SJSA1 (cell line): ENCODE measurements around the gene HMG20A. TPM values are rescaled to one million over a fixed set of nuclear protein-coding genes. Genes with fewer than 3 reads are reported as not detected.

Experiments
- DNase-seq, 2 experiments: peaks; one replicate each; pipeline ENCODE4 v3.0.0-alpha.2; 2015 to 2020; ENCODE audit warnings: low spot score in 2 of 2, low read depth in 1 of 2
- H3K27ac ChIP-seq: fragments of 250-450 bp; sonication (Bioruptor Pico); 2 replicates; pipeline ENCODE4 v1.5.1; 2020; ENCODE audit warnings: mild to moderate bottlenecking, moderate library complexity
- H3K27me3 ChIP-seq: fragments of 250-450 bp; sonication (Bioruptor Pico); replicated peaks from 2 replicates; pipeline ENCODE4 v1.5.1; 2020; ENCODE audit warnings: mild to moderate bottlenecking, moderate library complexity
- H3K36me3 ChIP-seq: fragments of 250-450 bp; sonication (Bioruptor Pico); 2 replicates; pipeline ENCODE4 v1.5.1; 2020; ENCODE audit warnings: mild to moderate bottlenecking
- H3K4me1 ChIP-seq: fragments of 250-450 bp; sonication (Bioruptor Pico); replicated peaks from 2 replicates; pipeline ENCODE4 v1.6.1; 2021; ENCODE audit warnings: mild to moderate bottlenecking
- H3K4me3 ChIP-seq: fragments of 250-450 bp; sonication (Bioruptor Pico); 2 replicates; pipeline ENCODE4 v1.5.1; 2020; ENCODE audit warnings: mild to moderate bottlenecking
- H3K9me3 ChIP-seq: fragments of 250-450 bp; sonication (Bioruptor Pico); replicated peaks from 2 replicates; pipeline ENCODE4 v1.5.1; 2020; ENCODE audit warnings: mild to moderate bottlenecking
- total RNA-seq: library from RNA; depleted of rRNA; stranded (reverse); fragments of >200 nt; shearing (Covaris generic); gene quantifications from 2 replicates; pipeline ENCODE4 v1.2.3, GENCODE V29; 2014

HMG20A gene
- total RNA-seq, 1 experiment from 2014 or later: 30.1 TPM

GRCh38 chr15:77495838-77496596 lies 75.3 kb downstream of the HMG20A start:
- no peaks in the 10 kb centered on the region for H3K9me3 ChIP-seq
- H3K36me3 ChIP-seq: no peaks in the 10 kb centered on the region
- DNase-seq: peak in 1 of 2 experiments; percentile 76
- no peak overlapping the region for H3K4me3 ChIP-seq
- H3K27ac ChIP-seq: peak overlapping the region; percentile 61
- no peaks in the 10 kb centered on the region for H3K27me3 ChIP-seq
- H3K4me1 ChIP-seq: peaks cover 52% of the 10 kb centered on the region

DNA sequence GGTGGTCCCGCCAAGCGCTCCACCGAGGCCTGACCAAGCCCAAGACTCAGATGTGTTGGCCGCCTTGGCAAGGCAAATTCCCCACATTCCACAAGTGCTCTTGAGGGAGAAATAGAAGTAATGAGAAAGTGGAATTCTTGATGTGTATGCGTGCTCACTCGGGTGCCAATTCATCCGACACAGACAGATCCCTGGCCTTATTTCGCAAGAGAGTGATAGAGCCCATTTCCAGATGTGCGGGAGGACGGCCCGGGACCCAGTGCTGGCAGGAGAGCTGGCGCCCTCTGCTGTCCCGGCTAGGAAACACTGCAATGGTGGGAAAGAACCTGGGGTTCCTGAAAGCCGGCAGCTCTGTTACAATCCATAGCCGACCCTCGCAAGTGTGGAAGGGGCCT lies 76.0 kb downstream of the HMG20A start:
- Histone ChIP-seq H3K4me3 (no peak overlapping the region), H3K36me3 (no peaks in the 10 kb centered on the region), H3K27ac (peak overlapping the region; percentile 61), H3K9me3 (no peaks in the 10 kb centered on the region), H3K4me1 (peaks cover 52% of the 10 kb centered on the region), H3K27me3 (no peaks in the 10 kb centered on the region)
- peak; percentile 93 for DNase-seq

GRCh38 chr15:77497110-77497737 lies 76.5 kb downstream of the HMG20A start:
- Histone ChIP-seq H3K36me3 (no peaks in the 10 kb centered on the region), H3K27ac (peak overlapping the region; percentile 53), H3K4me1 (peaks cover 52% of the 10 kb centered on the region), H3K27me3 (no peaks in the 10 kb centered on the region), H3K9me3 (no peaks in the 10 kb centered on the region), H3K4me3 (no peak overlapping the region)
- peak in 1 of 2 experiments; percentile 58 for DNase-seq

DNA sequence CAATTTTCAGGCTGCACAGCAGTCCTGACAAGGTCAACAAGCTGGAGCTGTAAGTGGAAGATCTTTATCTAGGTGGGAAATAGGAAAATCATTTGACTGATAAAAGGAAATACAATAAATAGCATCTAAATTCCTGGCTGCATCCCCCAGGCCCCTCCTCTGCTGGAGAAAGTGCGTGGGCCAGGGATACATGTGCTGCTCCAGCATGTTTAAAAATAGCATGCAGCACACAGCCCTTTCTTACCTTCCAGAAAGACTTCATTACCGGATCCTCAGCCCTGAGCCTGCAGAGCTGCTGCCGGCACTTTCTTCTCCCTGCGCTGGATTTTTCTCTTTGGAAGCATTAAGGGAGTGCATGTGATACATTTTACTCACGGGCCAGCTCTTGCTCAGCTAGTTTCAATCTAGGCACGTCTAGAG lies 77.3 kb downstream of the HMG20A start:
- DNase-seq: no peak
- Histone ChIP-seq H3K36me3 (no peaks in the 10 kb centered on the region), H3K27ac (no peak overlapping the region), H3K27me3 (no peaks in the 10 kb centered on the region), H3K4me3 (no peak overlapping the region), H3K4me1 (peaks cover 51% of the 10 kb centered on the region), H3K9me3 (no peaks in the 10 kb centered on the region)

- DNase-seq: no peak
Measured at GRCh38 chr15:77499087-77499760, 78.5 kb downstream of the HMG20A start.

DNA sequence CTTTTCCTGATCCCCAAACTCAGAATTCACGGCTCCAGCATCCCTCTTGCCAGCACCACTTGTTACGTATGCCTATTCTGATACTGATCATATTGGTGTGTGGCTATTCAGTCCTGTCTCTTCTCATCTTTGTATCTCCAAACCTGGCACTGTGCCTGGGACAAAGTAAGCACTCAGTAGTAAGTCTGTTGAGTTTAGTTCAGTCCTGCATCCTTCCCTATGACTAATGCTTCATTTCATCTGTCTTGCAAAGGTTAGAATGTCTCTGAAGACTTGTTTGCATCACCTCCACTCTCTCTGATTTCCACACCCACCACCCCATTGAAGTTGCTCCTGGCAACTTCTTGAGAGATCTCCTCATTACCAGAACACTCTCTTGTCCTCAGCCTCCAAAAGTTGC lies 80.3 kb downstream of the HMG20A start:
- no peaks in the 10 kb centered on the region for H3K9me3 ChIP-seq
- no peaks in the 10 kb centered on the region for H3K36me3 ChIP-seq
- DNase-seq: no peak
- H3K4me1 ChIP-seq: peaks cover 21% of the 10 kb centered on the region
- H3K27ac ChIP-seq: no peak overlapping the region
- H3K4me3 ChIP-seq: no peak overlapping the region
- no peaks in the 10 kb centered on the region for H3K27me3 ChIP-seq

More at GRCh38 chr15:77499087-77499760, 78.5 kb downstream of the HMG20A start:
- H3K4me1 ChIP-seq: peaks cover 38% of the 10 kb centered on the region
- H3K27ac ChIP-seq: no peak overlapping the region
- H3K9me3 ChIP-seq: no peaks in the 10 kb centered on the region
- H3K4me3 ChIP-seq: no peak overlapping the region
- no peaks in the 10 kb centered on the region for H3K36me3 ChIP-seq
- H3K27me3 ChIP-seq: no peaks in the 10 kb centered on the region

GRCh38 chr15:77502379-77503095 lies 81.8 kb downstream of the HMG20A start:
- Histone ChIP-seq H3K9me3 (no peaks in the 10 kb centered on the region), H3K4me1 (peaks cover 20% of the 10 kb centered on the region), H3K27me3 (no peaks in the 10 kb centered on the region), H3K4me3 (no peak overlapping the region), H3K27ac (no peak overlapping the region), H3K36me3 (no peaks in the 10 kb centered on the region)
- no peak for DNase-seq

DNA sequence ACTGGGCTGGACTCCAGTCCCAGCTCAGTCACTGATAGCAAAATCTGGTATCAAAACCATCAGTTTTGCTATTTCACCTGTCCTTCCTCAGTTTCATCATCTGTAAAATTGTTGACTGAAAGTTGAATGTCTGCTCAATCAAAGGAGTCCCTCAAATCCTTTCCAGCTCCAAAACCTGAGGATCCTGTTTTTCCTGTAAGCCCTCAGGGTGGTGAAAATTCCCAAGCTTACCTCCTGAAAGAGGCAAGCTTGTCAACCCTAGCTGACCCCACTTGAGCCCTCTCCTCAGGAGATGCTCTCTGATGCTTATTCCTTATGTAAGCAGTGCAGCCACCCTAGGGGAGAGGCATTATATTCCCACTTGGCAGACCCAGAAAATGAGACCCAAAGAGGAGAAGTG lies 82.6 kb downstream of the HMG20A start:
- Histone ChIP-seq H3K27me3 (no peaks in the 10 kb centered on the region), H3K4me3 (no peak overlapping the region), H3K36me3 (no peaks in the 10 kb centered on the region), H3K4me1 (peaks cover 22% of the 10 kb centered on the region), H3K27ac (no peak overlapping the region), H3K9me3 (no peaks in the 10 kb centered on the region)
- no peak for DNase-seq

DNA sequence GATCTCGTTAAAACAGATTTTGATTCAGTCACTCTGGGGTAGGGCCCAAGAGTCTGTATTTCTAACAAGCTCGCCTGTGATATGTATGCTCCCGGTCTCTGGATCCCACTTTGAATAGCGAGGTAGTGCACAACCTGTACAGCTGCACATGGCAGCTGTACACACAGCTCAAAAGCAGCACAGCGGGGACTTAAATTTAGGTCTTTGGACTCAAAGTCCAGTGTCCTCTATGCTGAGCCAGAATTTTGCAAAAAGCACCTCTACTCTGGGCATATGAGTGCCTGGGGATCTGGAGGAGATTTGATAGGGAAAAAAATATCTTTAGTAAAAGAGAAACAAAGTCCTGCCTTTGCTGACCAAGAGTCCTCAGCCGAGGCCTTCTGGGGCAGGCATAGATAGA lies 83.1 kb downstream of the HMG20A start:
- Histone ChIP-seq H3K27me3 (no peaks in the 10 kb centered on the region), H3K27ac (no peak overlapping the region), H3K36me3 (no peaks in the 10 kb centered on the region), H3K4me3 (no peak overlapping the region), H3K9me3 (no peaks in the 10 kb centered on the region), H3K4me1 (peaks cover 24% of the 10 kb centered on the region)
- DNase-seq: no peak

GRCh38 chr15:77504306-77504705 lies 83.6 kb downstream of the HMG20A start:
- H3K27ac ChIP-seq: no peak overlapping the region
- H3K36me3 ChIP-seq: no peaks in the 10 kb centered on the region
- no peak for DNase-seq
- H3K4me3 ChIP-seq: no peak overlapping the region
- H3K9me3 ChIP-seq: no peaks in the 10 kb centered on the region
- no peaks in the 10 kb centered on the region for H3K27me3 ChIP-seq
- H3K4me1 ChIP-seq: peaks cover 24% of the 10 kb centered on the region

DNA sequence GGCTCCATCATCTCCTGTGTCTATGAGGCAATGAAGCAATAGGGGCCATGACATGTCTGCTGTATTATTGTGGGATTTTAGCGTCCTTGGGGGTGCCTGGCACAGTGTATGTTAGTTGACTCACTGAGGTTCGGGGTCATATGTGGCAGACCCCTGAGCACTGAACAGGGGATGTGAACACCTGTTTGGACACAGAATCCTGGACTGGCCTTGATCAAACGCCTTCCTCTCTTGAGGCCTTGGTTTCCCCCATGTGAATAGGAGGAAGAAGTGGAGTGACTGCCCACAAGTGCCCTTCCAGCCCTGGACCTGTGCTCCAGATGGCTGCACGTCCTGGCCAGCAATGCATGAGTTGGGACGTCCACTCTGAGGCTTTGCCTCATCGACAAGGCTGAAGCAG lies 84.2 kb downstream of the HMG20A start:
- DNase-seq: no peak
- Histone ChIP-seq H3K36me3 (no peaks in the 10 kb centered on the region), H3K27ac (no peak overlapping the region), H3K27me3 (no peaks in the 10 kb centered on the region), H3K4me3 (no peak overlapping the region), H3K4me1 (peaks cover 24% of the 10 kb centered on the region), H3K9me3 (no peaks in the 10 kb centered on the region)

DNA sequence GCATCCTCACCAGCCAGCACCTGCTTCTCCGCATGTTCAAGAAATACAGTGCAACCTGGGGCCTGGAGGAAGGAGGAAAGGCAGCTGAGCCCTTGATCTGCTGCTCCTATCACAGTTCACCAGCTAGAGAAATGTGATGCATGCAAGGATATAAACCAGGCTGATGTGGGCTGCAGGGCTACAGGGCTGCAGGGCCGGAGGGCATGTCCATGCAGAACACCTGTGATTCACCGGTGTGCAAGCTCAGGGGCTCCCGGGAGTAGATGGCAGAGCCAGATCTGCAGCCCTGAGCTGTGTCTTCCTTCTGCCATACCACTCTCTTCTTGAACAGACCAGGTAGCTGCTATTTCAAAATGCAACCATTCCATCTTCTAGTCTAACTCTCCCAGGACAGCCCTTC lies 84.9 kb downstream of the HMG20A start:
- Histone ChIP-seq H3K4me1 (peaks cover 24% of the 10 kb centered on the region), H3K9me3 (no peaks in the 10 kb centered on the region), H3K4me3 (no peak overlapping the region), H3K27me3 (no peaks in the 10 kb centered on the region), H3K27ac (no peak overlapping the region), H3K36me3 (no peaks in the 10 kb centered on the region)
- no peak for DNase-seq

GRCh38 chr15:77506311-77507142 lies 85.8 kb downstream of the HMG20A start:
- peaks cover 24% of the 10 kb centered on the region for H3K4me1 ChIP-seq

More at GRCh38 chr15:77506311-77507142, 85.8 kb downstream of the HMG20A start:
- DNase-seq: peak in 1 of 2 experiments; percentile 26
- Histone ChIP-seq H3K27me3 (no peaks in the 10 kb centered on the region), H3K36me3 (no peaks in the 10 kb centered on the region), H3K9me3 (no peaks in the 10 kb centered on the region), H3K4me3 (no peak overlapping the region), H3K27ac (no peak overlapping the region)
